T-helper 2 cell treated with Interferon-gamma antibody and Interleukin-4, amounts not matched to agents 100 ng/mL and 5 ng/mL, for 36 hours (primary cell): ENCODE measurements around the gene SPIN4. TPM values are rescaled to one million over a fixed set of nuclear protein-coding genes. Genes with fewer than 3 reads are reported as not detected.
"Not testable (repeated sequence)": the region's sequence is repeated elsewhere in the genome, so short reads cannot be mapped to it uniquely, and the experiment has no call there.

ENCODE experiments used
- intact Hi-C: fragments of 100-400 bp; cut with micrococcal nuclease; formaldehyde crosslinking; loops from one replicate; pipeline ENCODE4 v1.15.1; 2023
- total RNA-seq: library from RNA; stranded (reverse); gene quantifications from 2 replicates; pipeline ENCODE4 v1.2.3, GENCODE V29; 2022

Gene SPIN4
- 13.7 and 14.4 TPM in 2 replicates for total RNA-seq

- intact Hi-C loops = loop anchor here (1.0 to 10.0 kb wide), 4 partner anchors 210 to 1684 kb away; partner anchors contain the start of genes AMER1 and ZC3H12B
Measured at GRCh38 chrX:63350941-63351616, at the start of gene SPIN4. Gene SPIN4 (minus strand): TSS chrX:63351332. CDS start chrX:63350819, 513 bp downstream.

GRCh38 chrX:63400340-63400739 is 49.2 kb upstream of the SPIN4 start:
- intact Hi-C loops = no loop called here

- intact Hi-C loops = no loop called here
Measured at GRCh38 chrX:63394872-63395271, 43.7 kb upstream of the SPIN4 start.

- intact Hi-C loops = not testable (repeated sequence)
Measured at GRCh38 chrX:63393094-63393493, 42.0 kb upstream of the SPIN4 start.

GRCh38 chrX:63387411-63387810 is 36.3 kb upstream of the SPIN4 start:
- intact Hi-C loops = no loop called here

- intact Hi-C loops = not testable (repeated sequence)
Measured at GRCh38 chrX:63384263-63384662, 33.1 kb upstream of the SPIN4 start.

GRCh38 chrX:63373012-63373411 is 21.9 kb upstream of the SPIN4 start:
- intact Hi-C loops = not testable (repeated sequence)

GRCh38 chrX:63367699-63368098 is 16.6 kb upstream of the SPIN4 start:
- intact Hi-C loops = not testable (repeated sequence)

GRCh38 chrX:63363788-63364187 is 12.7 kb upstream of the SPIN4 start:
- intact Hi-C loops = no loop called here

- intact Hi-C loops = no loop called here
Measured at GRCh38 chrX:63361494-63361893, 10.4 kb upstream of the SPIN4 start.

- intact Hi-C loops = loop anchor here (5.0 to 10.0 kb wide), 2 partner anchors 853 to 1680 kb away; partner anchors contain the start of genes AMER1 and ZC3H12B
Measured at GRCh38 chrX:63354484-63354883, 3.4 kb upstream of the SPIN4 start.

GRCh38 chrX:63350465-63350877 is 661 bp downstream of the SPIN4 start:
- intact Hi-C loops = loop anchor here (1.0 to 10.0 kb wide), 4 partner anchors 210 to 1684 kb away; partner anchors contain the start of genes AMER1 and ZC3H12B

GRCh38 chrX:63349307-63349706 is 1.8 kb downstream of the SPIN4 start:
- intact Hi-C loops = no loop called here

GRCh38 chrX:63330681-63331080 is 20.5 kb downstream of the SPIN4 start:
- intact Hi-C loops = no loop called here

GRCh38 chrX:63327788-63328187 is 23.3 kb downstream of the SPIN4 start:
- intact Hi-C loops = no loop called here

GRCh38 chrX:63299596-63299995 is 51.5 kb downstream of the SPIN4 start:
- intact Hi-C loops = no loop called here
